Activated naive CD4-positive, alpha-beta T cell treated with anti-CD3 and anti-CD28 coated beads, Interleukin-2, amount 50 U/mL, for 16 hours (primary cell): ENCODE measurements around the gene PCDHGA3.
"Not testable (repeated sequence)": the region's sequence is repeated elsewhere in the genome, so short reads cannot be mapped to it uniquely, and the experiment has no call there.

ENCODE experiments used
- DNase-seq: peaks from one replicate; pipeline ENCODE4 v3.0.0-alpha.2; 2020

PCDHGA3 gene

GRCh38 chr5:141383345-141383744 is 39.7 kb downstream of the PCDHGA3 start:
- DNase-seq: no peak

GRCh38 chr5:141384471-141385267 is 41.0 kb downstream of the PCDHGA3 start:
- no peak for DNase-seq

- not testable (repeated sequence) for DNase-seq
Measured at GRCh38 chr5:141387557-141388311, 44.1 kb downstream of the PCDHGA3 start, which contains the start of gene PCDHGB4. Gene PCDHGB4 (plus strand): TSS chr5:141387698. CDS start chr5:141387885, 187 bp downstream.

GRCh38 chr5:141388661-141389060 is 45.0 kb downstream of the PCDHGA3 start:
- no peak for DNase-seq

GRCh38 chr5:141389153-141390042 is 45.8 kb downstream of the PCDHGA3 start:
- no peak for DNase-seq

- DNase-seq: no peak
Measured at GRCh38 chr5:141392429-141393198, 49.0 kb downstream of the PCDHGA3 start, which contains the start of gene PCDHGA8. Gene PCDHGA8 (plus strand): TSS chr5:141392633. CDS start chr5:141392814, 181 bp downstream.

- no peak for DNase-seq
Measured at GRCh38 chr5:141393267-141393666, 49.6 kb downstream of the PCDHGA3 start.

GRCh38 chr5:141394401-141395187 is 51.0 kb downstream of the PCDHGA3 start:
- not testable (repeated sequence) for DNase-seq
